HEK293 (cell line): Measurements from ENCODE around the gene HSPA2.
A peak's percentile ranks its signal among the peaks of the same experiment; 100 is the strongest.

ENCODE experiments used
- AEBP2 ChIP-seq: fragments of 450-650 bp; formaldehyde crosslinking; IDR thresholded peaks from 2 replicates; pipeline ENCODE4 v1.5.1; 2016; ENCODE audit warnings: missing biosample characterization, missing genetic modification characterization, borderline replicate concordance
- CTCF ChIP-seq: fragments of 450-650 bp; formaldehyde crosslinking; IDR thresholded peaks from 2 replicates; pipeline ENCODE4 v1.5.1; 2016; ENCODE audit warnings: missing biosample characterization, missing genetic modification characterization
- HOXC10 ChIP-seq: sonication (generic); formaldehyde crosslinking; IDR thresholded peaks from 2 replicates; pipeline ENCODE4 v1.8.1; 2023; ENCODE audit warnings: mild to moderate bottlenecking, missing genetic modification reagents
- KLF1 ChIP-seq: fragments of 450-650 bp; formaldehyde crosslinking; IDR thresholded peaks from 2 replicates; pipeline ENCODE4 v1.5.1; 2016; ENCODE audit warnings: missing biosample characterization, missing genetic modification characterization
- PBX3 ChIP-seq: sonication (generic); formaldehyde crosslinking; IDR thresholded peaks from 2 replicates; pipeline ENCODE4 v1.8.1; 2022; ENCODE audit warnings: mild to moderate bottlenecking, moderate library complexity, missing genetic modification reagents
- REST ChIP-seq: fragments of 450-650 bp; formaldehyde crosslinking; IDR thresholded peaks from 2 replicates; pipeline ENCODE4 v1.5.1; 2016; ENCODE audit warnings: missing biosample characterization, missing genetic modification characterization
- SALL2 ChIP-seq: fragments of 450-650 bp; formaldehyde crosslinking; IDR thresholded peaks from 2 replicates; pipeline ENCODE4 v1.5.0; 2017; ENCODE audit warnings: missing biosample characterization, mild to moderate bottlenecking, missing genetic modification characterization, borderline replicate concordance
- ZBTB48 ChIP-seq: fragments of 450-650 bp; formaldehyde crosslinking; IDR thresholded peaks from 2 replicates; pipeline ENCODE4 v1.5.1; 2016; ENCODE audit warnings: missing biosample characterization, missing genetic modification characterization
- ZNF155 ChIP-seq: fragments of 450-650 bp; formaldehyde crosslinking; IDR thresholded peaks from 2 replicates; pipeline ENCODE4 v1.5.1; 2016; ENCODE audit warnings: missing biosample characterization, missing genetic modification characterization
- ZNF274 ChIP-seq, 2 experiments: fragments of 200-500 bp in 1 of 2; fragments of 450-650 bp in 1 of 2; sonication (Bioruptor generic) in 1 of 2; formaldehyde crosslinking in 1 of 2; IDR thresholded peaks; 2 replicates each; pipeline versions ENCODE4 v1.5.1 to v1.6.1; 2014 to 2016; ENCODE audit warnings: borderline replicate concordance in 1 of 2, inconsistent platforms in 1 of 2, low read length in 1 of 2, missing biosample characterization in 1 of 2, missing genetic modification characterization in 1 of 2
- ZNF341 ChIP-seq: fragments of 450-650 bp; formaldehyde crosslinking; IDR thresholded peaks from 2 replicates; pipeline ENCODE4; 2016; ENCODE audit warnings: low read depth, missing biosample characterization, missing genetic modification characterization
- ZNF658 ChIP-seq: fragments of 450-650 bp; formaldehyde crosslinking; IDR thresholded peaks from 2 replicates; pipeline ENCODE4; 2016; ENCODE audit warnings: missing biosample characterization, missing genetic modification characterization

- TF ChIP-seq CTCF (no peak), REST (no peak), ZNF658 (tag by site-specific recombination) (no peak), ZNF155 (tag by site-specific recombination) (no peak), ZNF274 (IDR thresholded peaks at IDR 0.05; ENCODE audit: low read length) (no peak), ZNF274 (tag by site-specific recombination; IDR thresholded peaks at IDR 0.05; ENCODE audit: borderline replicate concordance) (no peak), SALL2 (tag by site-specific recombination) (no peak), PBX3 (CRISPR knock-in tag) (no peak), AEBP2 (tag by site-specific recombination) (no peak), ZNF341 (tag by site-specific recombination) (peak; percentile 96), KLF1 (tag by site-specific recombination) (no peak), HOXC10 (CRISPR knock-in tag) (no peak), ZBTB48 (no peak)
Measured at GRCh38 chr14:64501411-64502171, 39.0 kb upstream of the HSPA2 start.
